K562 (cell line): ENCODE results near the gene ZNF528. TPM values are rescaled to one million over a fixed set of nuclear protein-coding genes. Genes with fewer than 3 reads are reported as not detected.

Experiments used
- ATF1 ChIP-seq, 2 experiments: fragments of 450-650 bp in 1 of 2; IDR thresholded peaks; 2 replicates each; pipeline ENCODE4 v1.6.1; 2016; ENCODE audit warnings: missing compliant biosample characterization in 1 of 2, missing genetic modification characterization in 1 of 2
- CXXC5 ChIP-seq: fragments of 250-450 bp; sonication (Bioruptor Pico); IDR thresholded peaks from 2 replicates; pipeline ENCODE4 v1.8.0; 2022; ENCODE audit warnings: inconsistent platforms, mild to moderate bottlenecking, moderate library complexity
- GABPB1 ChIP-seq: sonication (generic); formaldehyde crosslinking; IDR thresholded peaks from 2 replicates; pipeline ENCODE4 v1.8.0; 2022; ENCODE audit warnings: mild to moderate bottlenecking, missing genetic modification reagents
- ZFX ChIP-seq: sonication (generic); formaldehyde crosslinking; IDR thresholded peaks from 2 replicates; pipeline ENCODE4 v1.8.0; 2022; ENCODE audit warnings: mild to moderate bottlenecking, missing genetic modification reagents, moderate library complexity
- ZNF24 ChIP-seq: fragments of 450-650 bp; IDR thresholded peaks from 2 replicates; pipeline ENCODE4 v1.6.1; 2016
- ZNF445 ChIP-seq: fragments of 250-450 bp; sonication (Bioruptor Pico); IDR thresholded peaks from 2 replicates; pipeline ENCODE4 v1.4.0; 2020; ENCODE audit warnings: low read depth, mild to moderate bottlenecking, moderate library complexity
- polyA plus RNA-seq, 8 experiments: library from polyadenylated mRNA; depleted of rRNA in 4 of 8; stranded (reverse) in 5 of 8; unstranded in 3 of 8; fragments of >200 nt; fragmentation: Nextera tagmentation in 2 of 8; fragmentation: Illumina TruSeq in 1 of 8; extraction: Ambion mirVana in 2 of 8; extraction: Trizol in 1 of 8; gene quantifications; 2 replicates each; pipeline versions ENCODE4 v1.2.1 to v1.2.3, GENCODE V29; 2011 to 2014; ENCODE audit warnings: inconsistent platforms in 1 of 8, missing spikeins in 1 of 8
- total RNA-seq, 7 experiments: library from RNA; depleted of rRNA in 6 of 7; stranded (reverse); fragments of >200 nt in 6 of 7; fragmentation: Illumina TruSeq in 2 of 7; extraction: Trizol in 2 of 7; gene quantifications; 2 replicates each; pipeline versions ENCODE4 v1.2.1 to v1.2.3, GENCODE V29; 2011 to 2021; ENCODE audit warnings: low replicate concordance in 1 of 7
- TF ChIP-seq, protein P1 (sequence below), 2 experiments: fragments of 450-650 bp; IDR thresholded peaks; 2 replicates each; pipeline ENCODE4 v1.6.1; 2016; ENCODE audit warnings: mild to moderate bottlenecking in 2 of 2, borderline replicate concordance in 1 of 2, low read depth in 1 of 2, moderate library complexity in 1 of 2
- TF ChIP-seq, protein P2 (sequence below): fragments of 450-650 bp; formaldehyde crosslinking; conservative IDR thresholded peaks from 2 replicates; pipeline ENCODE4 v1.4.0; 2022; ENCODE audit warnings: mild to moderate bottlenecking, missing genetic modification characterization

Gene ZNF528
- total and polyA plus RNA-seq, 9 of the 15 experiments (the other 6 are each of a cell fraction or from before 2014, with no cell fraction given) = 1.2 to 3.9 (median 2.4) TPM

DNA sequence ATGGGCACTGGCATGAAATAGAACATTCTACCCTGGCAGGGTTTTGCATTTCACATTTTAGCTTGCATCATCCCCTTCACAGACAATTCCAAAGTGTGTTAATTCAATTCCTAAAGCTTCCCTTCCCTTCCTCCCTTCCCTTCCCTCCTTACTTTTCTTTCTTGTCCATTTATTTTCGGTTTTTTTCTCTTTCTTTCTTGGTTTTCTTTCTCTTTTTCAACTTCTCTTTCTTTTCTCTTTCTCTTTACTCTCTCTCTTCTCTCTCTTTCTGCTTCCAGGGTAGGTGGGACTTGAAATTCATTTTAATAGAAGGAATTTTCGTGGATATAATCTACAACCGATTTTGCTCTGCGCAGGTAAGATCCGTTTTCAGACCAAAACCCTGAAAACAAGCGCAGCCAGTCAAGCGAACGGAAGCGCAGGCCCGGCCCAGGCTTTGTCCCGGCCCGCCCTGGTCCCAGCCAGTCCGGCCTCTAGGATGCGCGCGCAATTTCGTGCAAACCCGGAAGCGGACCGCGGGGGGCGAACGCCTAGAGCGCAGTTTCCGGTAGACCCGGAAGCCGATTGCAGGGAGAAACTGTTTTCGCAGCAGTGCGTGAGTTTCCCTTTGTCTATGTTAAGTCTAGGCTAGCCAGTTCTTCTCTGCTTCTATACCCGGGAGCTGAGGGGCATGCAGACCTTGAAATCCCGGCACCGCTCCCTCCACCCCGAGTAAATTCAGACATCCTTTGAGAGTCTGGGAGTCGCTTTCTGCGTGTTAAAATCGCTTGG is at the start of gene ZNF528 (continued):
- TF ChIP-seq, protein P1, sequence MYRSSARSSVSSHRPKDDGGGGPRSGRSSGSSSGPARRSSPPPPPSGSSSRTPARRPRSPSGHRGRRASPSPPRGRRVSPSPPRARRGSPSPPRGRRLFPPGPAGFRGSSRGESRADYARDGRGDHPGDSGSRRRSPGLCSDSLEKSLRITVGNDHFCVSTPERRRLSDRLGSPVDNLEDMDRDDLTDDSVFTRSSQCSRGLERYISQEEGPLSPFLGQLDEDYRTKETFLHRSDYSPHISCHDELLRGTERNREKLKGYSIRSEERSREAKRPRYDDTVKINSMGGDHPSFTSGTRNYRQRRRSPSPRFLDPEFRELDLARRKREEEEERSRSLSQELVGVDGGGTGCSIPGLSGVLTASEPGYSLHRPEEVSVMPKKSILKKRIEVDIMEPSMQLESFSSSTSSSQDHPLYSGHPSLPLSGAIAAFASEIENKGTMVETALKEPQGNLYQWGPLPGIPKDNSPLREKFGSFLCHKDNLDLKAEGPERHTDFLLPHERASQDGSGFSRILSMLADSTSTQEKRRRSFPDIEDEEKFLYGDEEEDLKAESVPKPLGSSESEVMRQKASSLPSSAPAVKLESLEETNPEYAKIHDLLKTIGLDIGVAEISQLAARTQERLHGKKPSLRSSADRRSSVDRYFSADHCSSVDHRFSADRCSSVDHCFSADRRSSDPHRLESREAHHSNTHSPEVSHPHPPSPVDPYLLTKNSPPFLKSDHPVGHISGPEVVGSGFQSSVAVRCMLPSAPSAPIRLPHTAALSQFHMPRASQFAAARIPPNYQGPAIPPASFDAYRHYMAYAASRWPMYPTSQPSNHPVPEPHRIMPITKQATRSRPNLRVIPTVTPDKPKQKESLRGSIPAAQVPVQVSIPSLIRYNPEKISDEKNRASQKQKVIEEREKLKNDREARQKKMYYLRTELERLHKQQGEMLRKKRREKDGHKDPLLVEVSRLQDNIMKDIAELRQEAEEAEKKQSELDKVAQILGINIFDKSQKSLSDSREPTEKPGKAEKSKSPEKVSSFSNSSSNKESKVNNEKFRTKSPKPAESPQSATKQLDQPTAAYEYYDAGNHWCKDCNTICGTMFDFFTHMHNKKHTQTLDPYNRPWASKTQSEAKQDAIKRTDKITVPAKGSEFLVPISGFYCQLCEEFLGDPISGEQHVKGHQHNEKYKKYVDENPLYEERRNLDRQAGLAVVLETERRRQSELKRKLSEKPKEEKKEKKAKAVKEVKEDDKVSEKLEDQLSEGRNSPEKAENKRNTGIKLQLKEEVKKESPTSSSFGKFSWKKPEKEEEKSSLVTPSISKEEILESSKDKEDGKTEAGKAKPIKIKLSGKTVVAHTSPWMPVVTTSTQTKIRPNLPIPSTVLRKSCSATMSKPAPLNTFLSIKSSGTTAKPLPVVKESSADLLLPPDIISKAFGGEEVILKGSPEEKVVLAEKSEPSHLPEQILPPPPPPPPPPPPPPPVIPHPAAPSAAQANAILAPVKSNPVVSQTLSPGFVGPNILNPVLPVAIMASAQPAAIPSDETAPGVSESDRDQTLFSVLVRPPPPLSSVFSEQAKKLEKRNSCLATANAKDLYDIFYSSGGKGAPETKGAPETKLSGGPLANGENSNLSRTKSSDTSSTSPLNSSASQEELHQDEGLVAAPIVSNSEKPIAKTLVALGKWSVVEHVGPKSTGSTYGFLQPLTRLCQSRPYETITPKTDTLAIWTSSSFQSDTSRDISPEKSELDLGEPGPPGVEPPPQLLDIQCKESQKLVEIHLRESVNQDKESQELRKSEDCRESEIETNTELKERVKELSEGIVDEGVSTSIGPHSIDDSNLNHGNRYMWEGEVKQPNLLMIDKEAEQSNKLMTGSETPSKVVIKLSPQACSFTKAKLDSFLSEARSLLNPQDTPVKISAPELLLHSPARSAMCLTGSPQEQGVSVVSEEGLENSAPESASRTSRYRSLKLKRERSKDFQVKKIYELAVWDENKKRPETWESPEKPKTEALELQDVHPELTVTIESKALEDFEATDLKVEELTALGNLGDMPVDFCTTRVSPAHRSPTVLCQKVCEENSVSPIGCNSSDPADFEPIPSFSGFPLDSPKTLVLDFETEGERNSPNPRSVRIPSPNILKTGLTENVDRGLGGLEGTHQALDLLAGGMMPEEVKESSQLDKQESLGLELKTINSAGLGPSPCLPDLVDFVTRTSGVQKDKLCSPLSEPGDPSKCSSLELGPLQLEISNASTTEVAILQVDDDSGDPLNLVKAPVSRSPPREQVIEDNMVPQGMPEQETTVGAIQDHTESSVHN (IDR thresholded peaks at IDR 0.05; ENCODE audit: borderline replicate concordance in 1 of 2, low read depth in 1 of 2) = no peak
- TF ChIP-seq ATF1 (CRISPR knock-in tag; IDR thresholded peaks at IDR 0.05) (no peak), ATF1 (tag; IDR thresholded peaks at IDR 0.05) (0 out of 2 replicates have a peak, but pooled peaks have one; percentile 12), GABPB1 (peak; percentile 68; the same call in 1 of the 2 replicates), ZFX (CRISPR knock-in tag) (peak; percentile 30; the same call in 1 of the 2 replicates), ZNF24 (no peak), CXXC5 (CRISPR knock-in tag) (peak; percentile 54; the same call in 1 of the 2 replicates), ZNF445 (CRISPR knock-in tag) (no peak)
- TF ChIP-seq, protein P2, sequence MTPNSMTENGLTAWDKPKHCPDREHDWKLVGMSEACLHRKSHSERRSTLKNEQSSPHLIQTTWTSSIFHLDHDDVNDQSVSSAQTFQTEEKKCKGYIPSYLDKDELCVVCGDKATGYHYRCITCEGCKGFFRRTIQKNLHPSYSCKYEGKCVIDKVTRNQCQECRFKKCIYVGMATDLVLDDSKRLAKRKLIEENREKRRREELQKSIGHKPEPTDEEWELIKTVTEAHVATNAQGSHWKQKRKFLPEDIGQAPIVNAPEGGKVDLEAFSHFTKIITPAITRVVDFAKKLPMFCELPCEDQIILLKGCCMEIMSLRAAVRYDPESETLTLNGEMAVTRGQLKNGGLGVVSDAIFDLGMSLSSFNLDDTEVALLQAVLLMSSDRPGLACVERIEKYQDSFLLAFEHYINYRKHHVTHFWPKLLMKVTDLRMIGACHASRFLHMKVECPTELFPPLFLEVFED (CRISPR knock-in tag) = peak; percentile 87; the same call in 1 of the 2 replicates
